HG03565 (cell line): ENCODE results near the gene GALNT11.

Source experiments
- ATAC-seq: cut with Tn5 transposase; IDR thresholded peaks from one replicate; pipeline ENCODE4 v1.9.1; 2021; ENCODE audit warnings: mild to moderate bottlenecking, moderate library complexity; ENCODE audit not compliant: unreplicated experiment

Gene GALNT11

GRCh38 chr7:152144557-152145245 is 119.2 kb downstream of the GALNT11 start:
- no peak for ATAC-seq

GRCh38 chr7:152145853-152146466 is 120.5 kb downstream of the GALNT11 start:
- ATAC-seq = no peak

- ATAC-seq = no peak
These were observed 123.2 kb downstream of the GALNT11 start for GRCh38 chr7:152148706-152149105.

GRCh38 chr7:152149363-152149762 is 123.9 kb downstream of the GALNT11 start:
- no peak for ATAC-seq

GRCh38 chr7:152152267-152152666 is 126.8 kb downstream of the GALNT11 start:
- ATAC-seq = no peak

GRCh38 chr7:152158801-152159587 is 133.5 kb downstream of the GALNT11 start:
- ATAC-seq = peak; percentile 83

GRCh38 chr7:152161171-152161570 is 135.7 kb downstream of the GALNT11 start:
- no peak for ATAC-seq

- ATAC-seq = no peak
These were observed 136.8 kb downstream of the GALNT11 start for GRCh38 chr7:152162287-152162686.
